Ovary (tissue), 9 donors: ENCODE data around the gene PATJ. TPM values are rescaled to one million over a fixed set of nuclear protein-coding genes. Genes with fewer than 3 reads are reported as not detected.

Experiments
- DNase-seq, 5 donors: peaks; one replicate each; pipeline ENCODE4 v3.0.0-alpha.2; 2019 to 2020
- H3K27ac ChIP-seq, 2 donors: fragments of 200-600 bp; one replicate each; pipeline versions ENCODE4 v1.5.1 to v1.8.0; 2019 to 2022
- H3K27me3 ChIP-seq: fragments of 200-600 bp; one replicate; pipeline ENCODE4 v1.8.0; 2022
- H3K36me3 ChIP-seq: fragments of 200-600 bp; sonication (generic); one replicate; pipeline ENCODE4 v1.5.1; 2019
- H3K4me1 ChIP-seq: one replicate; pipeline ENCODE4 v1.8.1; 2013; ENCODE audit warnings: mild to moderate bottlenecking, moderate library complexity; ENCODE audit not compliant: insufficient read depth
- H3K4me3 ChIP-seq: fragments of 200-600 bp; sonication (generic); one replicate; pipeline ENCODE4 v1.5.1; 2017
- H3K9me3 ChIP-seq, 2 donors: fragments of 200-600 bp in 1 of 2; sonication (generic) in 1 of 2; one replicate each; pipeline versions ENCODE4 v1.5.1 to v1.8.1; 2013 to 2019; ENCODE audit warnings: mild to moderate bottlenecking in 1 of 2, moderate library complexity in 1 of 2
- CTCF ChIP-seq, 3 donors: fragments of 450-650 bp in 2 of 3; fragments of 200-600 bp in 1 of 3; IDR thresholded peaks; one replicate each; pipeline versions ENCODE4 v1.5.1 to v1.8.0; 2016 to 2022; ENCODE audit warnings: antibody characterized with exemption in 3 of 3, mild to moderate bottlenecking in 1 of 3
- EP300 ChIP-seq: sonication (generic); formaldehyde crosslinking; IDR thresholded peaks from one replicate; pipeline ENCODE4 v1.6.1; 2017; ENCODE audit warnings: antibody characterized with exemption
- POLR2A ChIP-seq: fragments of 450-650 bp; IDR thresholded peaks from one replicate; pipeline ENCODE4 v1.6.1; 2017; ENCODE audit warnings: antibody characterized with exemption, mild to moderate bottlenecking, moderate library complexity
- WGBS, 3 donors: extraction: QIAGEN DNeasy Blood & Tissue Kit in 1 of 3; methylation state at CpG; one replicate each; pipeline versions ENCODE4 v1.1.5 to v1.1.7; 2013 to 2017; 5-methylcytosine and 5-hydroxymethylcytosine counted together
- intact Hi-C, 4 donors: fragments of 100-400 bp; cut with DNase I; formaldehyde crosslinking; loops; one replicate each; pipeline versions ENCODE4 v1.11.0 to v1.15.1; 2022 to 2023
- polyA plus RNA-seq, 2 donors: library from polyadenylated mRNA; stranded (reverse); fragments of 200-250 nt in 1 of 2; fragments of 350-450 nt in 1 of 2; fragmentation: Illumina TruSeq in 1 of 2; extraction: RNeasy Lipid Tissue Mini Kit (QIAGEN cat#74804) in 1 of 2; gene quantifications; one replicate each; pipeline ENCODE4 v1.2.3, GENCODE V29; 2013 to 2014
- total RNA-seq, 7 donors: library from RNA; depleted of rRNA in 2 of 7; stranded (reverse); fragments of >200 nt in 2 of 7; fragmentation: NEBNext Ultra II Directional in 3 of 7; extraction: Animal tissue kit (Norgen Biotek cat#: 25700) in 3 of 7; gene quantifications; one replicate each; pipeline versions ENCODE4 v1.1.0 to v1.2.4, GENCODE V29; 2016 to 2023
- donor health status: DM: no; HTN: no; CAD: no; lungs with moderate emphysema.
- donor health status: DM: no; HTN: no; CAD: no.
- donor health status: Bipolar disorder and iron deficiency.
- donor health status: DM: yes; HTN: yes; CAD: no.
- donor health status: DM: no; HTN: no; CAD: no.
- donor health status: DM: yes; HTN: yes; CAD: no.

PATJ gene
- total and polyA plus RNA-seq, 9 donors, result 7.6 to 60.1 (median 25.5) TPM

- 37 to 47% (median 46%) methylated on average over 3 of the region's 3 CpGs for WGBS, 3 donors
- H3K4me3 ChIP-seq, result no peak overlapping the region
- H3K27ac ChIP-seq, result no peak overlapping the region
- H3K9me3 ChIP-seq, result no peaks in the 10 kb centered on the region
- H3K36me3 ChIP-seq, result no peaks in the 10 kb centered on the region
- intact Hi-C loops, result no loop called here
- DNase-seq, result no peak
- no peak for TF ChIP-seq CTCF (IDR thresholded peaks at IDR 0.05)
- no peak for TF ChIP-seq POLR2A
- TF ChIP-seq EP300, result no peak
- H3K4me1 ChIP-seq, result no peaks in the 10 kb centered on the region
- H3K27me3 ChIP-seq, result no peaks in the 10 kb centered on the region
Observed at GRCh38 chr1:62185677-62186076, 443.4 kb downstream of the PATJ start.

- 97 to 100% (median 99%) methylated on average over 5 of the region's 5 CpGs for WGBS, 3 donors
- no peak for TF ChIP-seq POLR2A
- TF ChIP-seq EP300, result no peak
- TF ChIP-seq CTCF (IDR thresholded peaks at IDR 0.05), result no peak
- intact Hi-C loops, result no loop called here
Observed at GRCh38 chr1:62187548-62187947, 445.3 kb downstream of the PATJ start.

GRCh38 chr1:62188111-62188510 is 445.8 kb downstream of the PATJ start:
- no peaks in the 10 kb centered on the region for H3K36me3 ChIP-seq
- no peak for TF ChIP-seq POLR2A
- no peak for TF ChIP-seq CTCF (IDR thresholded peaks at IDR 0.05)
- TF ChIP-seq EP300, result no peak
- H3K4me1 ChIP-seq, result no peaks in the 10 kb centered on the region
- no peak overlapping the region for H3K4me3 ChIP-seq
- intact Hi-C loops, result no loop called here
- no peak overlapping the region for H3K27ac ChIP-seq
- WGBS, 3 donors, result 95 to 97% (median 96%) methylated on average over 8 of the region's 8 CpGs
- no peaks in the 10 kb centered on the region for H3K9me3 ChIP-seq
- H3K27me3 ChIP-seq, result no peaks in the 10 kb centered on the region
- no peak for DNase-seq

More at GRCh38 chr1:62187548-62187947, 445.3 kb downstream of the PATJ start:
- Histone ChIP-seq H3K4me3 (no peak overlapping the region), H3K36me3 (no peaks in the 10 kb centered on the region), H3K4me1 (no peaks in the 10 kb centered on the region), H3K27me3 (no peaks in the 10 kb centered on the region), H3K27ac (no peak overlapping the region), H3K9me3 (no peaks in the 10 kb centered on the region)
- DNase-seq, result no peak

- peaks cover 0 to 6% of the 10 kb centered on the region in 2 donors for H3K9me3 ChIP-seq
- no peaks in the 10 kb centered on the region for H3K36me3 ChIP-seq
- no peak for TF ChIP-seq POLR2A
- TF ChIP-seq EP300, result no peak
- no peak for TF ChIP-seq CTCF (IDR thresholded peaks at IDR 0.05)
- no peak within 1 kb of the TSS for H3K4me3 ChIP-seq
- intact Hi-C loops, result no loop called here
- DNase-seq, result no peak
- no peaks in the 10 kb centered on the region for H3K27me3 ChIP-seq
- 8 to 9% (median 8%) methylated on average over 53 to 55 of the region's 55 CpGs for WGBS, 3 donors
- H3K4me1 ChIP-seq, result peaks cover 2% of the 10 kb centered on the region
- no peak within 1 kb of the TSS for H3K27ac ChIP-seq
Observed at GRCh38 chr1:62194651-62195544, 452.6 kb downstream of the PATJ start, which contains the start of gene L1TD1. Gene L1TD1, plus strand, starts transcription at chr1:62194849. Its CDS starts 11,780 bp downstream, at chr1:62206629.
